Adrenal gland (tissue), 12 donors: ENCODE data around the gene CBR4. TPM values are rescaled to one million over a fixed set of nuclear protein-coding genes. Genes with fewer than 3 reads are reported as not detected.
A peak's percentile ranks its signal among the peaks of the same experiment; 100 is the strongest.
"Not testable (repeated sequence)": the region's sequence is repeated elsewhere in the genome, so short reads cannot be mapped to it uniquely, and the experiment has no call there.

ENCODE experiments used
- DNase-seq, 7 donors: peaks; one replicate each; pipeline ENCODE4 v3.0.0-alpha.2; 2019 to 2020
- H3K27ac ChIP-seq, 5 donors: fragments of 200-600 bp; sonication (generic) in 4 of 5; 1 replicate in 3 of 5; 2 replicates in 2 of 5; pipeline versions ENCODE4 v1.5.1 to v1.8.0; 2016 to 2020; ENCODE audit warnings: mild to moderate bottlenecking in 1 of 5
- H3K27me3 ChIP-seq: fragments of 200-600 bp; 2 replicates; pipeline ENCODE4 v1.8.0; 2021
- H3K36me3 ChIP-seq, 2 donors: fragments of 200-600 bp; replicated peaks in 1 of 2; 1 replicate in 1 of 2; 2 replicates in 1 of 2; pipeline versions ENCODE4 v1.5.1 to v1.8.0; 2018 to 2022
- H3K4me1 ChIP-seq, 2 donors: fragments of 200-600 bp; replicated peaks in 1 of 2; 1 replicate in 1 of 2; 2 replicates in 1 of 2; pipeline versions ENCODE4 v1.5.1 to v1.8.0; 2018 to 2021
- H3K4me3 ChIP-seq, 4 donors: fragments of 200-600 bp; sonication (generic) in 3 of 4; one replicate each; pipeline ENCODE4 v1.5.1; 2016 to 2018
- H3K9me3 ChIP-seq, 3 donors: fragments of 200-600 bp; sonication (generic) in 1 of 3; replicated peaks in 1 of 3; 1 replicate in 2 of 3; 2 replicates in 1 of 3; pipeline versions ENCODE4 v1.5.1 to v1.8.0; 2016 to 2021
- CTCF ChIP-seq, 6 experiments: fragments of 450-650 bp in 4 of 6; fragments of 200-600 bp in 2 of 6; sonication (generic) in 1 of 6; IDR thresholded peaks; 1 replicate in 5 of 6; 2 replicates in 1 of 6; pipeline versions ENCODE4 v1.5.1 to v1.8.0; 2016 to 2021; ENCODE audit warnings: antibody characterized with exemption in 6 of 6, mild to moderate bottlenecking in 2 of 6, moderate library complexity in 1 of 6
- POLR2A ChIP-seq, 2 donors: fragments of 450-650 bp; IDR thresholded peaks; one replicate each; pipeline ENCODE4 v1.6.1; 2017; ENCODE audit warnings: antibody characterized with exemption in 2 of 2, mild to moderate bottlenecking in 2 of 2, moderate library complexity in 1 of 2
- WGBS, 4 donors: extraction: QIAGEN DNeasy Blood & Tissue Kit in 2 of 4; methylation state at CpG; one replicate each; pipeline versions ENCODE4 v1.1.5 to v1.1.7; 2013 to 2017; 5-methylcytosine and 5-hydroxymethylcytosine counted together
- intact Hi-C, 2 donors: fragments of 100-400 bp; cut with DNase I; formaldehyde crosslinking; loops; one replicate each; pipeline versions ENCODE4 v1.14.1 to v1.15.0; 2022 to 2023
- polyA plus RNA-seq, 3 donors: library from polyadenylated mRNA; stranded (reverse); fragments of 200-250 nt in 2 of 3; fragments of 350-450 nt in 1 of 3; fragmentation: Illumina TruSeq in 1 of 3; extraction: RNeasy Lipid Tissue Mini Kit (QIAGEN cat#74804) in 1 of 3; gene quantifications; one replicate each; pipeline ENCODE4 v1.2.3, GENCODE V29; 2013 to 2014
- total RNA-seq, 9 donors: library from RNA; depleted of rRNA in 4 of 9; stranded (reverse); fragments of >200 nt in 4 of 9; fragments of 120-200 nt in 1 of 9; fragmentation: NEBNext Ultra II Directional in 1 of 9; extraction: Animal tissue kit (Norgen Biotek cat#: 25700) in 1 of 9; gene quantifications; one replicate each; pipeline versions ENCODE4 v1.1.0 to v1.2.4, GENCODE V29; 2013 to 2023
- donor health status: healthy with polysubstance abuse.
- donor health status: Bipolar disorder and iron deficiency.
- donor health status: DM: yes; HTN: yes; CAD: no.
- donor health status: DM: no; HTN: no; CAD: no.
- donor health status: DM: no; HTN: no; CAD: no.
- donor health status: DM: yes; HTN: yes; CAD: no.

Gene CBR4
- total and polyA plus RNA-seq, 12 donors = 9.6 to 34.6 (median 20.7) TPM

GRCh38 chr4:169037506-169037905 lies 27.5 kb upstream of the CBR4 start:
- WGBS, 4 donors = 87 to 96% (median 91%) methylated on average over 3 of the region's 3 CpGs
- no peak overlapping the region for H3K4me3 ChIP-seq
- no peak for TF ChIP-seq CTCF (IDR thresholded peaks at IDR 0.05)
- no peak overlapping the region for H3K27ac ChIP-seq
- intact Hi-C loops = no loop called here
- no peaks in the 10 kb centered on the region for H3K36me3 ChIP-seq
- H3K9me3 ChIP-seq = no peaks in the 10 kb centered on the region
- DNase-seq = no peak
- no peaks in the 10 kb centered on the region for H3K27me3 ChIP-seq
- no peaks in the 10 kb centered on the region for H3K4me1 ChIP-seq

GRCh38 chr4:169035871-169036620 lies 26.0 kb upstream of the CBR4 start:
- H3K4me3 ChIP-seq, H3K4me1 ChIP-seq, H3K36me3 ChIP-seq, intact Hi-C loops, DNase-seq, H3K9me3 ChIP-seq, H3K27ac ChIP-seq, H3K27me3 ChIP-seq: not testable (repeated sequence)
- 88 to 96% (median 94%) methylated on average over 6 to 28 of the region's 35 CpGs for WGBS, 4 donors

- H3K9me3 ChIP-seq = no peaks in the 10 kb centered on the region
- no peaks in the 10 kb centered on the region for H3K36me3 ChIP-seq
- DNase-seq = peak in 1 of 7 donors; percentile 9
- H3K4me3 ChIP-seq = no peak overlapping the region
- H3K4me1 ChIP-seq = peaks cover 0 to 12% of the 10 kb centered on the region in 2 donors
- 80 to 91% (median 83%) methylated on average over 6 of the region's 6 CpGs for WGBS, 4 donors
- intact Hi-C loops = no loop called here
- TF ChIP-seq CTCF (IDR thresholded peaks at IDR 0.05) (no peak), POLR2A (IDR thresholded peaks at IDR 0.05) (no peak)
- no peaks in the 10 kb centered on the region for H3K27me3 ChIP-seq
- H3K27ac ChIP-seq = no peak overlapping the region
These were observed 23.6 kb upstream of the CBR4 start for GRCh38 chr4:169033660-169034059.

GRCh38 chr4:169032883-169033645 lies 23.0 kb upstream of the CBR4 start:
- Histone ChIP-seq H3K27ac (no peak overlapping the region), H3K4me3 (no peak overlapping the region), H3K27me3 (no peaks in the 10 kb centered on the region), H3K9me3 (no peaks in the 10 kb centered on the region), H3K36me3 (no peaks in the 10 kb centered on the region), H3K4me1 (peaks cover 0 to 12% of the 10 kb centered on the region in 2 donors)
- DNase-seq = no peak
- intact Hi-C loops = no loop called here
- no peak for TF ChIP-seq POLR2A (IDR thresholded peaks at IDR 0.05)
- no peak for TF ChIP-seq CTCF (IDR thresholded peaks at IDR 0.05)
- WGBS, 4 donors = 82 to 87% (median 87%) methylated on average over 5 of the region's 5 CpGs
